Measurements from ENCODE around the gene ANKMY1. TPM values are rescaled to one million over a fixed set of nuclear protein-coding genes. Genes with fewer than 3 reads are reported as not detected.

The ANKMY1 gene
- total RNA-seq, 1 experiment from 2014 or later, result 2.4 TPM

DNA sequence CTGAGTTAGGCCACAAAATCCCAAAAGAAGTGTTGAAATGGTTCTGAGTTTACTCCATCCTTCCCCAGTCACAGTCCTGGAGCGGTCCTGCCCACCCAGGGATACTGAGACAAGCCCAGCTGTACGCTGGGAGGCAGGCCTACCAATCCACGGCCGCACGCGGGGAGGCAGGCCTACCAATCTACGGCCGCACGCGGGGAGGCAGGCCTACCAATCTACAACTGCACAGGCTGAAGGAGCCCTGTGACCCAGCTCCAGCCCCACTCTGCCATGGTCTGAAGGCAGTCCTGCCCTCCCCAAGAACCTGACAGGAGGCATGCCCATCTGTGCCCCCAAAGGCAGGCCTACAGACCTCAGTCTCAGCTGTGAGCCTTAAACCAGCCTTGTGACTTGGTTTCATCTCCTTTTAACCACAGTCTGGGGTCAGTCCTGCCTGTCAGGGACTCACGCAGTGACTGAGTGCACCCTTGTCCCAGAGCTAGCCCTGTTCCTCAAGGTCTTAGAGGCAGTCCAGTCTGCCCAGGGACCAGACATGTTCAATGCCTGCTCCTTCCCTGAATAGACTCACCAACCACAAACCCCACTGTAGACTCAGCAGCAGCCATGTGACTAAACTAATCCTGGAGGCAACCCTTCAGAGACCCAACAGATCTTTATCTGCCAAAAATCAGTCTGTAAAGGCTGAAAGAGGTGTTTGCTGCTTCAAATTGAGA lies 85.6 kb downstream of the ANKMY1 start:
- no peak for DNase-seq (ENCODE audit: low read depth)
- in situ Hi-C loops (cut with HindIII; ENCODE audit: low pct_unique_long_range_greater_than_20kb, low sequenced_read_pairs), result no loop called here

DNA sequence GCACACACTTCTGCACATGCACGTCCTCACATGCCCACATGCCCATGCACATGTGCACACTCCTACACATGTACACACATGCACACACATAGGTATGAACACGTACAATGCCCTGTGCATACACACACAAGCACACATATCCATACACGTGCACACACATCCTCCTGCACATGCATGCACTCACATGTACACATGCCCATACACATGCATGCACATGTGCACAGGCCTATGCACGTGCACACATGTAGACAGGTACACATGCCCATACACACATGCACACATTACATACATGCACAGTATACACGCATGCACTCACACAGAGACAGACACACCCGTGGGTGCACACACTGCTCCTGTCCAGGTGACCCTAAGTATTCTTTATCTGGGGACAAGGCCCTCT lies 88.0 kb downstream of the ANKMY1 start:
- DNase-seq (ENCODE audit: low read depth), result no peak
- in situ Hi-C loops (cut with HindIII; ENCODE audit: low pct_unique_long_range_greater_than_20kb, low sequenced_read_pairs), result no loop called here

DNA sequence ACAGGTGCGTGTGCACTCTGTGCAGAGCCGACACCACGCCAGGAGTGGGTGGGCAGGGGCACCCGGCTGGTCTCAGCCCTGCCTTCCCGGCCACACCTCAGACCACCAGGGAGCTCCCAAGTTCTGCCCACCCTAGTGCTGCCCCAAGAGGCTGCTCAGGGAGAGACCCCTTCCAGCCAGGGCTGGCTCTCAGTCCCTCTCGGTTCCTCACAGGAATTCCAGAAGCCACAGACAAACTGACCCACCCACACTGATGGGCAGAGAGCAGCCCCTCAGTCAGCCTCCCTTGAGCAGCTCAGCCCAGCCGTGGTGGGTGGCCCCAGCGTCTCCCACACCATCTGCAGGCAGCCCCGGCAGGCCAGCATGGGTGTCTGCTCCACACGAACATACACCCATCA lies 88.5 kb downstream of the ANKMY1 start:
- in situ Hi-C loops (cut with HindIII; ENCODE audit: low pct_unique_long_range_greater_than_20kb, low sequenced_read_pairs), result no loop called here
- DNase-seq (ENCODE audit: low read depth), result no peak

DNA sequence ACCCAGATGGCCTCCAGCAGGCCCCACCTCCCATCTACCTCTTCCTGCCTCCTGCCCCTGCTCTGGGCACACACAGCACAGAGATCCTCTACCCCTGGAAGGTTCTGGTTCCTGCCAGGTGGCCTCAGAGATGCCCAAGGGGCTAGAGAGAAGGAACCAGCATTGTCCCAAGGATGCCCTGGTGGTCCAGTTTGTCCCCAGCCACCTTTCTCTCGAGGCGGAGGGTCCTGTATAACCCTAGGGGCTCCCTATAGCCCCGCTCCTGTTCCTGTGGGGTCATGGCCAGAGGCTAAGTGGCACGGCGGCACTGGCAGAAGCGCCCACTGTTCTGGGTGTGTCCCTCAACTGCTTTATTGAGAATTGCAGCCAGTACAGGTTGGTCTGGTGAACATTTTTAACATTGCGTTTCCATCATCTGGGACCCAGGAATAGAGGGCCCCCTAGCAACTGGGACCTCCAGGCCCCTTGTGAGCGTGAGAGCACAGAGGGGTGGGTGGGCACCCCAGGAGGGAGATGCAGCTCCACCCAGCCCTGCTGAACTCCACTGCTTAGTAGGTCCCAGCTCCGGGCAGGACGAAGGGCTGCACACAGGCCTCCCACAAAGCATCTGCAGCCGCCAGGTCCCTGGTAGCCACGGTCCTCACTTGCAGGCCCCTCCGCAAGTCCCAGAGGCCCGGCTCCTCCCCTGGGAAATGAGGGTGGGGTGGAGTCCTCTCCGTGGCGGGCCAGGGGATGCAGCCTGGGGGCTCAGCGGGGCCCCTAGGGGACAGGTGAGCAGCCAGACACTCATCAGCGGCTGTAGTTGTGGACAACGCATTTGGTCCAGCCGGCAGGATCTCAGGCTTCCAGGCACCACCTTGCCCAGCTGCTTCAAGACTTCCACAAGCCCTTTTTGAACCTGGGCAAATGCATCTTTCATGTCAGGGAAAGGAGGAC lies 89.2 kb downstream of the ANKMY1 start:
- in situ Hi-C loops (cut with HindIII; ENCODE audit: low pct_unique_long_range_greater_than_20kb, low sequenced_read_pairs), result no loop called here
- no peak for DNase-seq (ENCODE audit: low read depth)

DNA sequence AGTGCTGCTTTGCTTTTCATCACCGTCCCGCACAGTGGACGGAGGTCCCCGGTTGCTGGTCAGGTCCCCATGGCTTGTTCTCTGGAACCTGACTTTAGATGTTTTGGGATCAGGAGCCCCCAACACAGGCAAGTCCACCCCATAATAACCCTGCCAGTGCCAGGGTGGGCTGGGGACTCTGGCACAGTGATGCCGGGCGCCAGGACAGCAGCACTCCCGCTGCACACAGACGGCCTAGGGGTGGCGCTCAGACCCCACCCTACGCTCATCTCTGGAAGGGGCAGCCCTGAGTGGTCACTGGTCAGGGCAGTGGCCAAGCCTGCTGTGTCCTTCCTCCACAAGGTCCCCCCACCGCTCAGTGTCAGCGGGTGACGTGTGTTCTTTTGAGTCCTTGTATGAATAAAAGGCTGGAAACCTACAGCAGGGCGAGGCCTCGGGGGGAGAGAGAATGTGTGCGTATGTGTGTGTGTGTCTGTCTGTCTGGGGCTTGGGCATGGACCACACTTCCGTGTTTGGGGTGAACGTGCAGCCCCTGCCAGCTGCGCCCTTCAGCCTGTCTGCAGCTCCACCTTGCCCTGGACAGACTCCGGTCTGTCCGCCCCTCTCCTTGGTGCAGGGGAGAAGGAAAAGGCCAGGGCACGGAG lies 90.0 kb downstream of the ANKMY1 start:
- no peak for DNase-seq (ENCODE audit: low read depth)

DNA sequence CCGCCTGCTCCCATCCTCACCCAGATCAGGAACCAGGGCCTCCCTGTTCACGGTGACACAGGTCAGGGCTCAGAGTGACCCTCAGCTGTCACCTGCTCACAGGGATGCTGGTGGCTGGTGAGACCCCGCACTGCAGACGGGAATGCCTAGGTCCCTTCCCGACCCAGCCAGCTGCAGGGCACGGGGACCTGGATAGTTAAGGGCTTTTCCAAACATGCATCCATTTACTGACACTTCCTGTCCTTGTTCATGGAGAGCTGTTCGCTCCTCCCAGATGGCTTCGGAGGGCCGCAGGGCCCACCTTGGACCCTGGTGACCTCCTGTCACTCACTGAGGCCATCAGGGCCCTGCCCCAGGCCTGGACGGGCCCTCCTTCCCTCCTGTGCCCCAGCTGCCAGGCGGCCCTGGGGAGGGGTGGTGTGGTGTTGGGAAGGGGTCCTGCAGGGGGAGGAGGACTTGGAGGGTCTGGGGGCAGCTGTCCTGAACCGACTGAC lies 90.6 kb downstream of the ANKMY1 start:
- in situ Hi-C loops (cut with HindIII; ENCODE audit: low pct_unique_long_range_greater_than_20kb, low sequenced_read_pairs), result no loop called here

More for the DNA sequence above, 90.0 kb downstream of the ANKMY1 start:
- in situ Hi-C loops (cut with HindIII; ENCODE audit: low pct_unique_long_range_greater_than_20kb, low sequenced_read_pairs), result no loop called here

DNA sequence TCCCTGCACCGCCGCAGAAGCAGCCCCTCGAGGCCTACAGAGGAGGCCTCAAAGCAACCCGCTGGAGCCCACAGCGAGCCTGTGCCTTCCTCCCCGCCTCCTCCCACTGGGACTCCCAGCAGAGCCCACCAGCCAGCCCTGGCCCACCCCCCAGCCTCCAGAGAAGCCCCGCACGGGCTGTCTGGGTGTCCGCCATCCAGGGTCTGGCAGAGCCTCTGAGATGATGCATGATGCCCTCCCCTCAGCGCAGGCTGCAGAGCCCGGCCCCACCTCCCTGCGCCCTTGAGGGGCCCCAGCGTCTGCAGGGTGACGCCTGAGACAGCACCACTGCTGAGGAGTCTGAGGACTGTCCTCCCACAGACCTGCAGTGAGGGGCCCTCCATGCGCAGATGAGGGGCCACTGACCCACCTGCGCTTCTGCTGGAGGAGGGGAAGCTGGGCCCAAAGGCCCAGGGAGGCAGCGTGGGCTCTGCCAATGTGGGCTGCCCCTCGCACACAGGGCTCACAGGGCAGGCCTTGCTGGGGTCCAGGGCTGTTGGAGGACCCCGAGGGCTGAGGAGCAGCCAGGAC lies 91.1 kb downstream of the ANKMY1 start:
- in situ Hi-C loops (cut with HindIII; ENCODE audit: low pct_unique_long_range_greater_than_20kb, low sequenced_read_pairs), result no loop called here
- DNase-seq (ENCODE audit: low read depth), result no peak

More for the DNA sequence above, 90.6 kb downstream of the ANKMY1 start:
- no peak for DNase-seq (ENCODE audit: low read depth)

DNA sequence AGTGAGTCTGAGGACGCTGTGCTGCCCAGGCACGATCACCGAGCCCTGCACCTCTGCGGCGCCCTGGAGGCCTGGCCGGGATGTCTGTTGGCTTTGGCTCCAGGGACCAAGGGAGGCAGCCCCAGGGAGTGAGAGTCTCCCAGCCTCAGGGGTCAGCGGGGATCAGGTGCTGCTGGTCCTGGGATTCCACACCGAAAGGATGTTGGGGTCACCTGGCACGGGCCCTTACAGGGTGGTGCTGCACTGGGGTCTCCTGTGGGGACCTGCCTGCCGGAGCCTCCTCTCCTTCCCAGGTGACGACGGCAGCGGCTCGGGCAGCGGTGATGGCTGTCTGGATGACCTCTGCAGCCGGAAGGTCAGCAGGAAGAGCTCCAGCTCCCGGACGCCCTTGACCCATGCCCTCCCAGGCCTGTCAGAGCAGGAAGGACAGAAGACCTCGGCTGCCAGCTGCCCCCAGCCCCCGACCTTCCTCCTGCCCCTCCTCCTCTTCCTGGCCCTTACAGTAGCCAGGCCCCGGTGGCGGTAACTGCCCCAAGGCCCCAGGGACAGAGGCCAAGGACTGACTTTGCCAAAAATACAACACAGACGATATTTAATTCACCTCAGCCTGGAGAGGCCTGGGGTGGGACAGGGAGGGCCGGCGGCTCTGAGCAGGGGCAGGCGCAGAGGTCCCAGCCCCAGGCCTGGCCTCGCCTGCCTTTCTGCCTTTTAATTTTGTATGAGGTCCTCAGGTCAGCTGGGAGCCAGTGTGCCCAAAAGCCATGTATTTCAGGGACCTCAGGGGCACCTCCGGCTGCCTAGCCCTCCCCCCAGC lies 91.8 kb downstream of the ANKMY1 start:
- in situ Hi-C loops (cut with HindIII; ENCODE audit: low pct_unique_long_range_greater_than_20kb, low sequenced_read_pairs), result no loop called here
- DNase-seq (ENCODE audit: low read depth), result no peak

DNA sequence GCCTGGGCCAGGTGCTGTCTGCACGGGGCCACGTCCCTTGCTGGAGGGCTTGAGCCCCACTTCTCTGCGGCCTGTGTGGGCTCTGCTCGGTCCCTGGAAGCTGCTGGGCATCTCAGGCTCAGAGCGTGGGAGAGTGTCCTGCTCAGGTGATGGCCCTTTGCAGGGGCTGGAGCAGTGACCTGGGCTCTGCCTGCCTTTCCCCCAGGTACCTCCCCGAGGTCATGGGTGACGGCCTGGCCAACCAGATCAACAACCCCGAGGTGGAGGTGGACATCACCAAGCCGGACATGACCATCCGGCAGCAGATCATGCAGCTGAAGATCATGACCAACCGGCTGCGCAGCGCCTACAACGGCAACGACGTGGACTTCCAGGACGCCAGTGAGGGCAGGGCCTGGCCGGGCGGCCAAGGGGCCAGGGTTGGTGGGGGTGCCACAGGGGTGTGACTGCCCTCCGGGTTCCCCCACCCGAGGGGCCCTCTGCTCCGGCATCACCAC lies 92.5 kb downstream of the ANKMY1 start:
- in situ Hi-C loops (cut with HindIII; ENCODE audit: low pct_unique_long_range_greater_than_20kb, low sequenced_read_pairs), result no loop called here
- DNase-seq (ENCODE audit: low read depth), result no peak

DNA sequence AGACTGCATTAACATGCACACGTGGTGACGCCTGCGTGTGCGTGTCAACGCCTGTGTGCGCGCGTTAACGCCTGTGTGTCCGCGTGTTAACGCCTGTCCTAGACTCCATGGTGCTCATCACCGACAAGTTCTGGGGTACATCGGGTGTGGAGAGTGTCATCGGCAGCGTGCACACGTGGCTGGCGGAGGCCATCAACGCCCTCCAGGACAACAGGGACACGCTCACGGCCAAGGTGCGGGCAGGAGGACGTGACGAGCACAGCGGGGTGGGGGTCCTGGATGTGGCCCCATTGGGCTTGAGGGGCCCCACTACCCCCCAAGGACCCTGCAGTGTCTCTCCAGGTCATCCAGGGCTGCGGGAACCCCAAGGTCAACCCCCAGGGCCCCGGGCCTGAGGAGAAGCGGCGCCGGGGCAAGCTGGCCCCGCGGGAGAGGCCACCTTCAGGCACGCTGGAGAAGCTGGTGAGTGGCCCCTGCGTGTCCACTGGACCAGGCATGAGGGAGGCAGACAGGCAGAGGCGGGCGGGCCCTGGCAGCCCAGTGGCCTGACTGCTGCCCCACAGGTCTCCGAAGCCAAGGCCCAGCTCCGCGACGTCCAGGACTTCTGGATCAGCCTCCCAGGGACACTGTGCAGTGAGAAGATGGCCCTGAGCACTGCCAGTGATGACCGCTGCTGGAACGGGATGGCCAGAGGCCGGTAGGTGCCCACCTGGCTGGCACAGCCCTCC lies 93.1 kb downstream of the ANKMY1 start:
- in situ Hi-C loops (cut with HindIII; ENCODE audit: low pct_unique_long_range_greater_than_20kb, low sequenced_read_pairs), result no loop called here
- no peak for DNase-seq (ENCODE audit: low read depth)

DNA sequence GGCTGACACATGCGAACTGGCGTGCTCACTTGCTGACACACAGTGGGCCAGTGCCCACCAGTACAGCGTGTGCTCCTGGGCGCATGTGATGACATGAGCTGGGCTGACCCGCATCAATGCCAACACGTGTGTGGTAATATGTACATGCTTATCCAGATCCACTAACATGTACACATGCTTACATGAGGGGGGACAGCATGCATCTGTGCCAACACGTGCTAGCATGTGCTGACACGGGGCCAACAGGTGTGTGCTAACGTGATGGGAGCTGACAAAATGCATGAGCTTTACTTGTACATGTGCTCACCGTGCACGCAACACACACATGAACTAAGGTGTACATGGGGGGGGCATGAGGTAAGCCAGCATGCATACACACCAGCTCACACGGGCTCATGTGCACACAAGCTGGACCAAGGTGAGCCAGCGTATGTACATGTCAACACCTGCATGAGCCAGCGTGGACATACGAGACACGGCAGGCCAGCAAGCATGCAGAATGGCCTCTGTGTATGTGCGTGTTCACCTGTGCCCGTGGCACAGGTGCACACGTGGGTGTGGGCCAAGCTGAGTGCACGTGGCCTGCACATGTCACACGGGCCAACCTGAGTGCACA lies 93.8 kb downstream of the ANKMY1 start:
- in situ Hi-C loops (cut with HindIII; ENCODE audit: low pct_unique_long_range_greater_than_20kb, low sequenced_read_pairs), result no loop called here

DNA sequence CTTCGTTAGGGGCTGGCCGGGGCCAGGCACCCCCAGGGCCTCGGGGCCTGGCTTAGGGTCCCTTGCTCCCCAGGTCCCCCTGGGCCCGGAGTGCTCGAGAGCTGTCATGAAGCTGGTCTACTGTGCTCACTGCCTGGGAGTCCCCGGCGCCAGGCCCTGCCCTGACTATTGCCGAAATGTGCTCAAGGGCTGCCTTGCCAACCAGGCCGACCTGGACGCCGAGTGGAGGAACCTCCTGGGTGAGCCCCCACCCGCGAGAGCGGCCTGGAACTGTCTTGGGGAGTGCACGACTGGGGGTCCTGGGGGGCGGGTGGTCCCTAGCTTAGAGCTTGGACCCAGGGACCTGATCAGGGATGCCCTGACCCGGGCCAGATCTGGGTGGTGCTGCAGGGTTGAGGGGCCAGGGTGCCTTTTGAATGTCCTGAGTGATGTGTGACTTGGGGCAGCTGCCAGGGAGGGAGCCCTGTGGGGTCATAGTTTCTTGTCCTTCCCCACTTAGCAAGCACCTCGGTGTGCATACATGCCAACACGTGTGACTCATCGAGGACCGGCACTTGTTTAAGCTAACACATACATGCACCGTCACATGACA lies 94.4 kb downstream of the ANKMY1 start:
- in situ Hi-C loops (cut with HindIII; ENCODE audit: low pct_unique_long_range_greater_than_20kb, low sequenced_read_pairs), result no loop called here
- no peak for DNase-seq (ENCODE audit: low read depth)

More for the DNA sequence above, 93.8 kb downstream of the ANKMY1 start:
- no peak for DNase-seq (ENCODE audit: low read depth)

DNA sequence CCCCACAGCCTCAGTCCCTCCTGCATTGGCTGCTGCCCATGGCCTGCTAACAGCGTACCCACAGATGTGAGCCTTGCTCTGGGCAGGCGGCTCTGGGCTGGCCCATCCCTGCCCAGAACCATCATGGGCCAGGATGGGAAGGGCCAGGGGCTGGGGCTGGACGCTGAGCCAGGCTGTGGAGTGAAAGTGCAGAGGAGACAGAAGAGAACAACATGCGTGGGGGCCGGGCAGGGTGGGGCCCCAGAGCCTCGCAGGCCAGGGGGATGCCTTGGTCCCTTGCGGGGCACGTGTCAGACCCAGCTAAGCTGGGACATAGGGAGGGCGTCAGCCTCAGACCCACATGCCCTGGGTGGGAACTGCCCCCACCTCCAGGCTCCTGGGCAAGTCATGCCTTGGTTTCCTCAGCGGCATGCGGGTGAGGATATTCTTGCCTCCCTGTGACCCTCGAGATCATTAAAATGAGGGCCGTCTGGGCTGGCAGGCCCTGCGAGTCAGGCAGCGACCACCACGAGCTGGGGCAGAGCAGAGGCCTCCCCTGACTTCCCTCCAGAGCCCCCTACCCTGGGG lies 95.0 kb downstream of the ANKMY1 start:
- in situ Hi-C loops (cut with HindIII; ENCODE audit: low pct_unique_long_range_greater_than_20kb, low sequenced_read_pairs), result no loop called here
- no peak for DNase-seq (ENCODE audit: low read depth)

DNA sequence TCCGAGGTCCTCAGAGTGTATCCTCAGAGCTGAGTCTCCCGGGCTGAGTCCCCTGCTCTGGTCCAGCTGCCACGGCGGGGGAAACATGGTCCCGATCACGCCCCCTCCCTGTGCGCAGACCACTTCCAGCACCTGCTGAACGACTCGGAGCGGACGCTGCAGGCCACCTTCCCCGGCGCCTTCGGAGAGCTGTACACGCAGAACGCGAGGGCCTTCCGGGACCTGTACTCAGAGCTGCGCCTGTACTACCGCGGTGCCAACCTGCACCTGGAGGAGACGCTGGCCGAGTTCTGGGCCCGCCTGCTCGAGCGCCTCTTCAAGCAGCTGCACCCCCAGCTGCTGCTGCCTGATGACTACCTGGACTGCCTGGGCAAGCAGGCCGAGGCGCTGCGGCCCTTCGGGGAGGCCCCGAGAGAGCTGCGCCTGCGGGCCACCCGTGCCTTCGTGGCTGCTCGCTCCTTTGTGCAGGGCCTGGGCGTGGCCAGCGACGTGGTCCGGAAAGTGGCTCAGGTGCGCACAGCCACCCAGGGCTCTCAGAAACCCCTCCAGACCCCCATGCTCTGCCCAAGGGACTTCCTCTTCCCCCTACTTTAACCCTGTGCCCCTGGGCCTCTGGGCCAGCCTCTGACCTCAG lies 95.6 kb downstream of the ANKMY1 start:
- DNase-seq (ENCODE audit: low read depth), result no peak
- in situ Hi-C loops (cut with HindIII; ENCODE audit: low pct_unique_long_range_greater_than_20kb, low sequenced_read_pairs), result no loop called here

DNA sequence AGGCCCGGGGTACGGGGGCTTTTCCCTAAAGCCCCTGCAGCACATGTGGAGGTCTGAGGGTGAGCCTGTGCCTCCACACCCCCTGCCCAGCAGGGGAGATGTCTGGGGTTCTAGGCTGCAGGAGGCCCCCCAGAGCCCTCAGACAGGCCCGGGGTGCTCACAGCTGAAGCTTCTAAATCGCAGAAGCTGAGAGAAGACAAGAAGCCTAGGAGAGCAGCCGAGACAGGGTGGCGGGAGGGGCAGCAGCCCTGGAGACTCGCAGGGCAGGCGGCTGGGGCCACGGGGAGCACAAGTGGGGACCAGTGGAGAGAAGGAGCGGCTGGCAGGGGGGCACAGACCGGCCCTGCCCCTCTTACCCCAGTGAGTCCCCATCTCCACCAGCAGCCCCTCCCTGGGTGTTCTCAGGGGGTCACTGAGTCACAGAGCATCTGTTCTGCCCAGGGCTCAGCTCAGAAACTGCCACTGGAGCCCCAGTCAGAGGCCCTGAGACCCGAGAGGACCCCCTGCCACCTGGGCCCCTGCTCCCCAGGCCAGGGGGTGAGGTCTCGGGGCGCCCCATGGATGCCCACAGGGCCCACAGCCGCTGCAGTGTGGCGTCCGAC lies 96.2 kb downstream of the ANKMY1 start:
- in situ Hi-C loops (cut with HindIII; ENCODE audit: low pct_unique_long_range_greater_than_20kb, low sequenced_read_pairs), result no loop called here
- DNase-seq (ENCODE audit: low read depth), result no peak
